Measurements from ENCODE around the gene TSPAN7.

- TF ChIP-seq CTCF (IDR thresholded peaks at IDR 0.05; ENCODE audit: low read length), result no peak
- no peak for TF ChIP-seq EZH2 (IDR thresholded peaks at IDR 0.05; ENCODE audit: borderline replicate concordance, low read length)
These were observed 2.7 kb upstream of the TSPAN7 start for GRCh38 chrX:38558686-38559085.
